ENCODE results near the gene IPO5.
"Not testable (repeated sequence)": the region's sequence is repeated elsewhere in the genome, so short reads cannot be mapped to it uniquely, and the experiment has no call there.

IPO5 gene

DNA sequence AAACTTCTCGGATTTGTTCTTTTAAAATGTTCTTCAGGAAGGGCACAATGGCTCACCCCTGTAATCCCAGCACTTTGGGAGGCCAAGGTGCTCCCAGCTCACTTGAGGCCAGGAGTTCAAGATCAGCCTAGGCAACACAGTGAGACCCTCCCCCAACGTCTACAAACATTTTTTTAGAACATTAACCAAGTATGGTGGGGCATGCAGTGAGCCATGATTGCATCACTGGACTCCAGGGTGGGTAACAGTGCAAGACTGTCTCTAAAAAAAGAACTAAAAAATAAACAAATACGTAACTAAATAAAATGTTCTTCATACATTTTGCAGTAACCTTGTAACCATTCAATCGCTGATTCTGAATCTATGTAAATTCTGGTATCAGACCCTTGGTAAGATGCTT, 2.1 kb upstream of the IPO5 start:
- DNase-seq, result no peak

DNA sequence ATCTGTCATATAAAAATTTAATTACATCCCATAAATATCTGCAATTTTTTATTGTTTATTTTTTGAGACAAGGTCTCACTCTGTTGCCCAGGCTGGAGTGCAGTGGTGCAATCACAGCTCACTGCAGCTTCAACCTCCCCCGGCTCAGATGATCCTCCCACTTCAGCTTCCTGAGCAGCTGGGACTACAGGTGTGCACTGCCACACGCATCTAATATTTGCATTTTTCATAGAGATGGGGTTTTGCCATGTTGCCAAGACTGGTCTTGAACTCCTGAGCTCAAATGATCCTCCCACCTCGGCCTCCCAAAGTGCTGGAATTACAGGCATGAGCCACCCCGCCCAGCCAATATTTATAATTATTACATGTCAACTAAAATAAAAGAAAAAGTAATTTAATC, 644 bp upstream of the IPO5 start:
- DNase-seq, result not testable (repeated sequence)

DNA sequence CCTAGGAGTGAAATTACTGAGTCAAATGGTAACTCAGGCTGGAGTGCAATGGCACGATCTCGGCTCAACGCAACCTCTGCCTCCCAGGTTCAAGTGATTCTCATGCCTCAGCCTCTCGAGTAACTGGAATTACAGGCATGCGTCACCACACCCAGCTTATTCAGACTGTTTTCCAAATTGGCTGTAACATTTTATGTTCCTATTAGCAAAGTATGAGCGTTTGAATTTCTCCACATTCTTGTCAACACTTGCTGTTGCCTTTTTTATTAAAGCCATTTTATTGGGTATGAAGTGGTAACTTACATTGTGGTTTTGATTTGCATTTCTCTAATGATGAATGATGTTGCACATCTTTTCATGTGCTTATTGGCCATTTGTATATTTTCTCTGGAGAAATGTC, 7.9 kb downstream of the IPO5 start:
- DNase-seq, result no peak

DNA sequence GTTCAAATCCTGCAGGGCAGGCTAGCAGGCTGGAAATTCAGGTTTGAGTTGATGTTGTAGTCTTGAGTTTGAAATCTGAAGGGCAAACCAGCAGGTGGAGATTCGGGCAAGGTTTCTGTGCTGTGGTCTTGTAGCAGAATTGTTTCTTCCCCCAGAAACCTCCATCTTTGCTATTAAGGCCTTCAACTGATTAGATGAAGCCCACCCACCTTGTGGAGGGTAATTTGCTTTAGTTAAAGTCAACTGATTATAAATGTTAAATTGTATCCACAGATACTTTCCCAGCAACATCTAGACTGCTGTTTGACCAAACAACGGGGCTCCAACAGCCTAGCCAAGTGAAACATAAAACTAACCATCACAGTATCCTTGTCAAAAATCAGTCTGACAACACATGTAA, 9.4 kb downstream of the IPO5 start:
- DNase-seq, result no peak

DNA sequence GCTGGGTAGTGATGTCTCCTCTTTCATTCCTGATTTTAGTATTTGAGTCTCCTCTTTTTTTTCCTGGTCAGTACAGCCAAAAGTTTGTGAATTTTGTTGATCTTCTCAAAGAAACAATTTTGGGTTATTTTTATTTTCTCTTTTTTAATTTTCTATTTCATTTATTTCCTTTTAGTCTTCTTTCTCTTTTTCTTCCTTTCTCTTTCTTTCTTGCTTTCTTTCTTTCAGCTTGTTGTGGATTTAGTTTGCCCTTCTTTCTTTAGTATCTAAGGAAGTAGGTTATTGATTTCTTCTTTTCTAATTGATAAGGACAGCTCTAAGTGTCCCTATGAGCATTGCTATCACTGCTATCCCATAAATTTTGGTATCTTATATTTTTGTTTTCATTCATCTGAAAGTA, 13.8 kb downstream of the IPO5 start:
- no peak for DNase-seq

DNA sequence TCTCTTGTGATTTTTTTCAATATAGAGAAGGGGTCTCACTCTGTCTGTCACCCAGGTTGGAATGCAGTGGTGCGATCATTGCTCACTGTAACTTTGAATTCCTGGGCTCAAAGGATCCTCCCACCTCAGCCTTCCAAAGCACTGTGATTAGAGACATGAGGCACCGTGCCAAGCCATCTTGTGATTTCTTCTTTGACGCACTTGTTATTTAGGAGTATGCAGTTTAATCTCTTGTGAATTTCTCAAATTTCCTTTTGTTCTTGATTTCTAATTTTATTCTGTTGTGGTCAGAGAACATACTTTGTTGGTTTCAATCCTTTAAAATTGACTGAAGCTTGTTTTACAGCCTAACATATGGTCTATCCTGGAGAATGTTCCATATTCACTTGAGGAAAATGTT, 14.5 kb downstream of the IPO5 start:
- no peak for DNase-seq

DNA sequence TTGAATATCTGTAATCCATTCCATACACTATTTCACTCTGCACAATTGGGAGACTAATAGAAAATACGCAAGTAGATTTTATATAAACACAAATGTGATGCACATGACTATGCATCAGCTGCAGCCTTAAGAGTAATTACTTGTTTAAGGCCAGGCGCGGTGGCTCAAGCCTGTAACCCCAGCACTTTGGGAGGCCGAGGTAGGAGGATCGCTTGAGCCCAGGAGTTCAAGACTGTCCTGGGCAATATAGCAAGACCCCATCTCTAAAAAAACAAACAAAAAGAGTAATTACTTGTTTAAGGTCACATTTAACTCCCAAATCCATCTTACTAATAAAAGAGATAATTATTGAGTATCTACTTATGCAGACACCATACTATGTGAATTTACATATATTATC, 18.0 kb downstream of the IPO5 start:
- DNase-seq, result no peak

DNA sequence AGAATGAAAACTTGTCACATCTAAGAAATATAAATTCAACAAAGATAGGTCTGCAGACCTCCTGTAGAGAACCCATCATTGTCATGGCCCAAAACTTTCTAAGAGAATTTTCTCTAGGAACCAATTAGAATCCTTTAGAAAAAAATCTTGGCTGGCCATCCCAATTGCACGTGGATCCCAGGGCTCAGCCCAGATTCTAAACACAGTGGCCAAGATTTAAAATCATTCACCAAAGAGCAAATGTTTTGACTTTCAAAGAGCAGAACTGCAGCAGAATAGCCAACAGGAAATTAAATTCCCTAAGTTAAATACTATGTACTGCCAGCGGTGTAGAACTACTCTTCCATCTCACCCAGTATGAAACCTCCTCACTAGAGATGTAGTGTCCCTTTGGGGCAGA, 21.3 kb downstream of the IPO5 start:
- DNase-seq, result no peak

DNA sequence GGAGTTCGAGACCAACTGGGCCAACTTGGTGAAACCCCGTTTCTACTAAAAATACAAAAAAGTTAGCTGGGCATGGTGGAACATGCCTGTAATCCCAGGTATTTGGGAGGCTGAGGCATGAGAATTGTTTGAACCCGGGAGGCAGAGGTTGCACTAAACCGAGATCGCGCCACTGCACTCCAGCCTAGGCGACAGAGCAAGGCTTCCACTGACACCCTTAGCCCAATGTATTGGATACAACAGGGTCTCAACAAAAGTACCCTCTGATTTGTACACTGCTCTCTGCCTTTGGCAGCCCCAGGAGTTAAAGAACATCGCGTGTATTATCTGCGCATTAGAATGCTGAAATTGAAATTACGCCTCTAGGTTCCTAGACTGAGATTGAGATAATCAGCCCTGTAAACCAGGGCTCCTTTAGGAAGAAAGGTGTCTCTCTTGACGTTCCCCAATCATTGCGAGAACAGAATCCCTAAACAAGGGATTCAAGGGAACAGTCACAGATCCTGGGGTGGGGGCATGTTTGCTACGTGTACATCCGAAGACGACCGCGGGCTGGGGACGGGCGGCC, 21.9 kb downstream of the IPO5 start:
- DNase-seq, result peak in 1 of 2 experiments; percentile 84

DNA sequence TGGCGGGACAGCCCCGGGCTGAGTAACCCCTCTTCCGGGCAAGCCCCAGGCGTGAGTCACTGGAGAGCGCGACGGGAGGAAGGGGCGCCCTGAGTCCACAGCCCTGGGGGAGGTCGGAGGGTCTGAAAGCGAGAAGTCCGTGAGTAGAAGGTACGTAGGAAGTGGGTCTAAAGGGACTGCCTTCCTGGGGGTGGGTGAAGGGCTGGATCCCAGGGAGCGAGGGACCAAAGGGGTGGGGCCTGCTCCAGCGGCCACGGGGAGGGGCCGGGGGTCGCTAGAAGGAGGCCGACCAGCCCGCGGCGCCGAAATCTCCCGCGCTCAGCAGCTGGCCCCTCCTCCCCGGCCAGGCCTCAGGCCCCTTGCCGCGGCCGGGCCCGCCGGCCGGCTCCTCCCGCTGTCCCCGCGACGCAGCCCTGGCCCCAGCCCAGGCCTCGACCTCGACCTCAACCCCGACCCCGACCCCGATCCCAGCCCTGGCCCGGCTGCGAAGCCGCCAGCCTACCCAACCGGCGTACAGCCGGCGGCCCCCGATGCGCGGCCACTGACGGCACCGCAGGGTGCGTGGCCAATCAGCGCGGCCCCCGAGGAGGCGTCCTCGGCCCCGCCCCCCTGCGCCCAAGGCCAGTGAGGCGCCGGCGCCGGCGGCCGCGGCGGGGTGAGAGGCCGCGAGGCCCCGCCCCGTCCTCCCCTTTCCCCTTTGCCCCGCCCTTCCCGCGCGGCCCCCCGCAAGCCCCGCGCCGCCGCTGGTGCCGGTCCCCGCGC, 22.6 kb downstream of the IPO5 start:
- peak; percentile 90 to 92 for DNase-seq

DNA sequence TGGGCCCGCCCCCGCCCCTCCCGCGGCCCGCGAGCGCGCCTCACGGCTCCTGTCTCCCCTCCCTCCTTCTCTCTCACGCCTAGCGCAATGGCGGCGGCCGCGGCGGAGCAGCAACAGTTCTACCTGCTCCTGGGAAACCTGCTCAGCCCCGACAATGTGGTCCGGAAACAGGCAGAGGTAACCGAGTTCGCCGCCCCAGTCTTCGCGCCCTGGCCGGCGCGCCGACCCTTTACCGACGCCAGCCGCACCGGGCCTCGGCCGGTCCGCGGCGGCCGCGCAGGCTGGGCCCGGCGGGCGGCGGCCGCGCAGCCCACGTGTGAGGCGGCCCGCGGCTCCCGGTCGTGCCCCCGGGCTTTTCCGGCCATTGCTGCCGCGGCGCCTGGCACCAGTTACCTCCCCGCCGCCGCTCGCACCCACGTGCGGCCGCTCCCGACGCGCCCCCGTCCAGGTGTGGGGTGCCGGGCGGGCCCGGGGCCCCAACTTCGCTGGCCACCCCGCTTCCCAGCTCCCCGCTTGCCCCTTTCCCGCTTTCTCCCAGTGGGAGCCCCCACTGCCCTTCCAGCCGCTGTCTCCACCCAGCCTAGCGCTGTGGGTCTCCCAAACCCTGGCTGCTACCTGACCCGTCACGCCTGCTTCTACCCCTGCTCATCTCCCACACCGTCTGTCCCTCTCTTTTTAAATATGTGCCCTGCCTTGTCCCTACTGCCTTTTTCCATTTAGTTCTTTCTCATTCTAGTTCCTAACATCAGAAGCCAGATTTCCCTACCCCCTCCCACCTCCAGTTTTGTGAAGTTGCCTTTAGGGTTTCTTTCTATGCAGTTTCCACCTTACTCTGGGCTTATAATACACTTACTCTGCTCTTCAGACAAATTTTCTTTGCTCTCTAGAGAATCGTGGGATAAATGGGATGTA, 23.4 kb downstream of the IPO5 start:
- peak in 1 of 2 experiments; percentile 67 for DNase-seq

DNA sequence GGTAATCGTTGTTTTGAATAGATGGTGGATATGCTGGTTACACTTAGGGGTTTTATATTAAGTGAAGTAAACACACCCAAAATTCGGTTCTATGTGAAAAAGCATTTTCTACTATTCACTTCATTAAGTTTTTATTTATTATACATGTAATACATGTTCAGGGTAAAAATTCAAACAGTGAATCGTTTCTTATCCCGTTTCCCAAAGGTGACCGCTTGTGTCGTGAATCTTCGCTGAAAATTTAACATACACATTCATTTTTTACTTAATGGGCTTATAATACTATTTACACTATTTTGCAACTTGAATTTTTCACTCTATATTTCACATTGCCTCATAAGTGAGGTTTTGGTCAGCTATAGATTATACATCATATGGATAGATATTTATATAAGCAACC, 24.5 kb downstream of the IPO5 start:
- no peak for DNase-seq

DNA sequence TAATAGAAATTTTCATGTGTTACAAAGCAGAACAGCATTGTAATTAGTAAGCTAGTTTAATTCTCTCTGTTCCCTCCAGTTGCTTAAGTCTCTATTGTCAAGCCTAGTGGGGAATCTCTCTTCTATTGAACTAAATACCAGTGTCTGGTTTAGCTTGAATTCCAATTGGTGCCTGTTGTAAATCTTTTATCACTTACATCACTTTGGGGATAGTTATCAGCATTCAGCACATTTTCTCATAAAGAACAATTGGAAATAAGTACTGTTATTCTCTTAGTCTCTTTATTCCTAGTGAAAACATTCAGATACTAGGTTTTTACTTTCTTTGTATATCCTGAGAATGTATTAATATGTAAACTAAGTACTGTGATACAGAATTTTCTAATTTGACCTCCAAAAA, 25.2 kb downstream of the IPO5 start:
- no peak for DNase-seq

DNA sequence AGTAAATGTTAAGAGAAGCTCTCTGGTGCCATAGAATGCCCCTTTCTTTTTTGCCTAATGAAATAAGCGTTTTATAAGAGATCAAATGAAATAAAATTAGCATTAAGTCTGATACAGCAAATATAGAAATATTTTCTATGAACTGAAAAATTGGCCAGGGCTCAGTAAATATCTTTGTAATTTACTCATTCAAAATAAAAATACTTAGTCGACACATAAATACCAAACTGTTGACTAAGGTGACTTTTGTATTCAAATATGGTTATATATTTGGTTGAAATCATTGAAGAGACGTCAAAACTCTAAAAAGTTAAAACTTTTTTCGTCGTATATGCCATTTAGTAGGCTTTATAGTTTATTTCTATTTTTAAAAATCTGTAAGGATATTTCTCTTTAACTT, 25.6 kb downstream of the IPO5 start:
- no peak for DNase-seq

DNA sequence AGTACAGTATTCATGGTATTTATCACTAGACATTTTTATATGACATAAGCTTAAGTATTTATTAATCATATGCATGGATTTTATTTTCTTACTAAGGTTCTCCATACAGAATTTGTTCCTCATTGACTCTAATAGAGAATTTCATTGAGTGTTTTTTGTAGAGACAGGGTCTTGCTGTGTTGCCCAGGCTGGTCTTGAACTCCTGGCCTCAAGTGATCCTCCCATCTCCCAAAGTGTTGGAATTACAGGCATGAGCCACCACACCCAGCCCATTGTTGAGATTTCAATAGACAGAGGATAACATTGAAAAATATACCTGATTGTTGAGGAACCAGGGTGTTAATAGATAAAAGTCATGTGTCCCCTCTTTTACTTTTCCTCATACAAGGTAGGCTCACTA, 26.1 kb downstream of the IPO5 start:
- no peak for DNase-seq

DNA sequence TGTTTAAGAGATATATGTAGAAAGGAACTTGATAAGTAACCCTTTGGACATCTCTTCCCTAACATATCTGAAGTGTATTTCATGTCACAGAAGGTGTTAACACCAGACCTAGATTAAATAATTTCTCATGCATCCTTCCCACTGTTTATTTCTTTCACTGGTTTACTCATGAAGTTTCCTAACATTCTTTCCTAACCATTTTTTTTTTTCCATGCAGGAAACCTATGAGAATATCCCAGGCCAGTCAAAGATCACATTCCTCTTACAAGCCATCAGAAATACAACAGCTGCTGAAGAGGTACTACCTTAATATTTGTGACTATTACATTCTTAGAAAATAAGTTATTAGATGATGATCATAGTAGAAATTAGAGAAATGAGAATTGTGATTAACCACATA, 28.8 kb downstream of the IPO5 start:
- DNase-seq, result no peak

DNA sequence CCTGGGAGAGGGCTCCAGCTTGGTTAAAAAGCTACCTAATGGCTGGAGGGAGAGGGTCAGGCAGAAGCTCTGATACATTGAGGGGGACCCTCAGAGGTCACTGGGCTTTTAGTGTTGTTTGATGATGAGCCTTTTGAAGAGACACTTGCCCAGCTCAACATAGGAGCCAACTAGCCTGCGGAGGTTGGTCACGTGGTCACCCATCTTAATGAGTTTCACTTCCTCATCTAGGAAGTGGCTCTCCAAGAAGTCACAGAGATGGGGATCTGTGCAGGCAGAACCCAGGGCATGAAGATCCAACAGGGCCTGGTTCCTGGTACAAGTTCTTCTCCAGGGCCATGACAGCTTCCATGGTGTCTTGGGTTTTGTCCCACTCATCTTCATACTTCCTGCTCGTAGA, 33.4 kb downstream of the IPO5 start:
- DNase-seq, result no peak

DNA sequence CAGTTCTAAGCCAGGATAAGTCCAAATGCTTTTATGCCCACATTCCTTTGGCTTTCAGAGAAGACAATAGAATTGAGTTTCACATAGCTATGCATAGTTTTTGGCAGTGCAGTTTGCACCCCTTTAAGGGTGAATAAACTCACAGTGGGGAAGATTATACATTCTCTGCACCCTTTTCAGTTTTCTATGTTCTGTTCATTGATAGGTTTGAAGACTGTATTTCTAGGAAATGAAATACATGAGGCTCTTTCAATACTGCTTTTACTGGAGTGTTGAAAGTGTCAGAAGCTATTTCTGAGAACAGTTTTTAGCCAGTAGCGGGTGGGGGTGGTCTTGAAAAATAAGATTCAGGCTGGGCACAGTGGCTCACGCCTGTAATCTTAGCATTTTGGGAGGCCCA, 46.2 kb downstream of the IPO5 start:
- DNase-seq, result no peak

DNA sequence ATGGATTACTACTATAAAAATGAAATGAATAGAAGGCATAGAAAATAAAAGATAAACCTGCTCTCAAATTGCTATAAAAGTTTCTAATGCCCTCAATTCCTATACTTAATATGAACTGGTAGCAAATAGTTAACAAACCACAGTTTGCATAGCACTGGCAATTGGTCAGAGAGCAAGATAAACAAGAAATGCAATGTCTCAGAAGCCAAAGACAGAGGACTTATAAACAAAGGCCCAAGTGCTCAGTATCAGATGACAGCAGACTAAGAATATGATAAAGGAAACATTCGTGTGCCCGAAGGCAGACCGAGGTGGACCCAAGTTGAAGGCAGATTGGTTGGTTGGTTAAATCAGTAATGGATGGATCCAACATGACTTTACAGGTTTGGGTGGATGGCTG, 50.6 kb downstream of the IPO5 start:
- no peak for DNase-seq

DNA sequence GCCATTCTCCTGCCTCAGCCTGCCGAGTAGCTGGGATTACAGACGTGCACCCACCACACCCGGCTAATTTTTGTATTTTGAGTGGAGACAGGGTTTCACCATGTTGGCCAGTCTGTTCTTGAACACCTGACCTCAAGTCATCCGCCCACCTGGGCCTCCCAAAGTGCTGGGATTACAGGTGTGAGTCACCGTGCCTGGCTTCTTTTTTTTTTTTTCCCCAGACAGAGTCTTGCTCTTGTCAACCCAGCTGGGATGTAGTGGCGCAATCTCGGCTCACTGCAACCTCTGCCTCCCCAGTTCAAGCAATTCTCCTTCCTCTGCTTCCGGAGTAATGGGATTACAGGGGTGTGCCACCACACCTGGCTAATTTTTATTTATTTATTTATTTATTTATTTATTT, 51.5 kb downstream of the IPO5 start:
- DNase-seq, result not testable (repeated sequence)

DNA sequence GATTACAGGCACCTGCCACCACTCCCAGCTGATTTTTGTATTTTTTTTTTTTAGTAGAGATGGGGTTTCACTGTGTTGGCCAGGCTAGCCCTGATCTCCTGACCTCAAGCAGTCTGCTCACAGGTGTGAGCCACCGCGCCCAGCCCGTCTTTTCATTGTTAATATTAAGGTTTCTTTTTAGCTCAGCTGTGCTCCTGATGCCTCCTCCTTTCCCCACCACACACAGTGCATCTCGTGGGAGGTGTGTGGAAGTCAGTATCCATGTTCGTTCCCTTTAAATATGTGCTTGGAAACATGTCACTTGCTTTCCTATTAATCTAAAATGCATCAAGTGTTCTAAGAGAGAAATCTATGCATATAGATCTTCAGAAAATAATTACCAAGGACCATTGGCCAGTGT, 53.5 kb downstream of the IPO5 start:
- no peak for DNase-seq

DNA sequence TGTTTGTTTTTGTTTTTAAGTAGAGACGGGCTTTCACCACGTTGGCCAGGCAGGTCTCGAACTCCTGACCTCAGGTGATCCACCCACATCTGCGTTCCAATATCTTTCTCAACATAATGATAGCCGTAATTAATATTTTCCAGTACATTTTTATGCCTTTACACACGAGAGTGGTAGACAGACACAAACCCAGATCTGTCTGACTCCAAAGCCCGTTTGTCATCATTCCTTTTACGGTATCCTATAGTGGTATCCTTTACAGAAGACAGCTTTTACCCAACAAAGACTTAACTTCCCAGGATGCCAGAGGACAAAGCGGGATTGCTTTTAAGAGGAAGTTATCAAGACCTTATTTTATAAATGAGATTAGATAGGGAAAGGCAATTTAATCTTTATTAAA, 59.8 kb downstream of the IPO5 start:
- DNase-seq, result no peak

DNA sequence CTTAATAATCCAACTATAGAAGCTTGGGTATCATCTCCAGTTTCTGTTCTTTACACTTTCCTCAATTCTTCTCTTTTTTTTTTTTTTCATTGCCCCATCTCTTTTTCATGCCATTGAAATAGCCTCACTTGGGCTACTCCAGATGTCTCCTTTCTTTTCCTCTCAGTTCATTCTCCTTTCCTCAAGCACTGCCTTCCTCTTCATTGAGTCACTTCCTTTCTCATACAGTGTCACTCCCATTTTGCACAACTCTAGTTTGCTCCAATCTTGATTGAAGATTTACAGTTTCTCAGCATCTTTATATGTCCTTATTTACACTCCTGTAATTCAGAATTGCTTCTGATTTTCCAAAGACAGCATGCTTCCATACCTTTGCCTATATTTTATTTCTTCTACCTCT, 61.3 kb downstream of the IPO5 start:
- peak; percentile 42 to 87 for DNase-seq

DNA sequence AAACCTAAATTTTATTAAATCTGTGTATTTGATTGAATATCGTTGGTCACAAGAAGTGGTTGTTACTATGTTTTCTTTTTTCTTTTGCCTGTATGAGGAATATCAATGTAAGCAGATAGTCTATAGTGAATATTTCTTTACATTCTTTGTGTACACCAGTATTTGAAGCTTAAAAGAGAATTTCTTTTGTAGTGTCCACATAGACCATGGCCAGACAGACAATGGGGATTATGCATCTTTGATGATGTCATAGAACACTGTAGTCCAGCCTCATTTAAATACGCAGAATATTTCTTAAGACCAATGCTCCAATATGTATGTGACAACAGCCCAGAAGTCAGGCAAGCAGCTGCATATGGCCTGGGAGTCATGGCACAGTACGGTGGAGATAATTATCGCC, 64.8 kb downstream of the IPO5 start:
- DNase-seq, result no peak
